ENCODE data around the gene SLC35F3.
"Not testable (repeated sequence)": the region's sequence is repeated elsewhere in the genome, so short reads cannot be mapped to it uniquely, and the experiment has no call there.

The SLC35F3 gene

DNA sequence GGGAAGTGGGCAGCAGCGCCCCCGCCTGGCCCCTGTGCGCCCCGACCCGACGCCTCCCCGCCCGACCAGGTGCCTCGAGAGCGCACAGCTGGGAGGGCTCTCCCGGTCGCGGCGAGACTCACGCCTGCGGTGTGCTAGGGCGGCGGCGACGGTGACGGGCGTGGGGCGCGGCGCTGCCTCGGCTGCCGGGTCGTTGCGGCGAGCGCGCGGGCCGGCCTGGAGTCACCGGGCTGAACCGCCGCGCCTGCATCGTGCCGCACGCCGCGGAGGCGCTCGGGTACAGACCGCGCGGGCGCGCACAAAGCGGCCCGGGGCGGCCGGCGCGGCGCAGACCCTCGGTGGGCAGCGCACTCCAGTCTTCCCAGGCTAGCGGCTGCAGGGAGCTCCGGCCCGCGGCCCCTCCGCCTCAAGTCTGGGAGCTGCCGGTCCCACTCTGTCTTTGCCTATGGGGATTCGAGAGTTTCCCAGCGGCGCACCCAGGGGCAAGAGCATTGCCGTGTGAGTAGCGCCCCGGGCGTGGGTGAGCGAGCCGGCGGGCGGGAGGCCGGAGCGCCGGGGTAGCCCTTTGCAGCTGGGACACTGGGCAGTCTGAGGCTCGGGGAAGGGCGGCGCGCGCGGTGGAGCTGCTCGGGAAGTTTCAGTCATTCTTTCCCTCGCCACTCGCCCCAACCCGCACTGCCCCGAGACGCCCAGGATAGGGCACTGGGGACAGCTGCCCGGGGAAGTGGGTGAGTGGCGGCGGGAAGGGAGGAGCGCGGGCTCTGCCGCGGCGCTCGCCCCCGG, at the start of gene SLC35F3:
SLC35F3 (plus strand) TSS at position 44 of the 783 bp plus-strand sequence.
- peak; percentile 75 for DNase-seq

DNA sequence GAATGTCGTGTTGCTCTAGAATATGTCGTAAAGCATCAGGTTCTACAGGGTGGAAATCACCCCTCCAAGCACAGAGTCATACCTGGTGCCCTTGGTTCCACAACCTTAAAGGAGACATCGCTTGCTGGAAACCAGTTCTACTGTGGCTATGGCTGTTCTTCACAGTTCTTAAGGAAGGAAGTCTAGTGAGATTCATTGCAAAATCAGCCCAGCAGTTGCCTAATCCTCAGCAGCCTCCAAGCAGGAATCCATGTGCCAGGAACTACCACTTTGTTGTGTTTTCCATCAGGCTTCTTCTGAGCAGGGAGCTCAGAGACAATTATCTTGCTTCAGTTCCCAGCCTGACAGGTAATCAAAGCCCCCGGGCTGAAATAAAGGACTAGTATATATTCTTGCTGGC, 45.0 kb upstream of the SLC35F3 start:
- DNase-seq, result no peak

DNA sequence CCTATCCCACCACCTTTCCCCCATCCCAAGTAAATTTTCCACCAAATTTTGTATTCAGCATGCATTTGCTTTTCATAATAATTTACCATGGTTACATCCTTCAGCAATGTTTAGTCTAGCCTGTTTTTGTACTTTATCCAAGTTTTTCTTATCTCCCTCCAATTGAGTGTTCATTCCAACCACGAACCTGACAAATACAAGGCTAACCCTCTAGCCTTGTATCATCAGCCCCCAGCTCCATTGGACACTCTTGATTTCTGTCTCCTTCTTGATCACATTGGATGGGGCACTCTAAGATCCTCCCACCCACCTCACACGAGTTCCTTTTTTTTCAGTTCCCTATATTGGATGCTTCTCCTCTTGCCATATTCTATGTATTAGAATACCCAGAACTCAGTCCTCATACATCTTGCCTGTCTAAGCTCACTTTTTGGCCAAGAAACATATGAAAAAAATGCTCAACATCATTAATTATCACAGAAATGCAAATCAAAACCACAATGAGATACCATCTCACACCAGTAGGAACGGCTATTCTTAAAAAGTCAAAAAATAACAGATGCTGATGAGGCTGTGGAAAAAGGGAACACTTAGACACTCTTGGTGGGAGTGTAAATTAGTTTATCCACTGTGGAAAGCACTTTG, 40.5 kb upstream of the SLC35F3 start:
- no peak for DNase-seq

DNA sequence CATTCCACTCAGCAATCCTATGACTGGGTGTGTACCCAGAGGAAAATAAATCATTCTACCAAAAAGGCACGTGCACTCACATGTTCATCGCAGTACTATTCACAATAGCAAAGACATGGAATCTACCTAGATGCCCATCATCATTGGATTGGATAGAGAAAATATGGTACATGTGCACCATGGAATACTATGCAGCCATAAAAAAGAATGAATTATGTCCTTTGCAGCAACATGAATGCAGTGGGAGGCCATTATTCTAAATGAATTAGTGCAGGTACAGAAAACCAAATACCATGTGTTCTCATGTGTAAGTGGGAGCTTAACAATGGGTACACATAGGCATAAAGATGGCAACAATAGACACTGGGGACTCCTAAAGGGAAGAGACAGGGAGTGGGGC, 39.9 kb upstream of the SLC35F3 start:
- DNase-seq, result no peak

DNA sequence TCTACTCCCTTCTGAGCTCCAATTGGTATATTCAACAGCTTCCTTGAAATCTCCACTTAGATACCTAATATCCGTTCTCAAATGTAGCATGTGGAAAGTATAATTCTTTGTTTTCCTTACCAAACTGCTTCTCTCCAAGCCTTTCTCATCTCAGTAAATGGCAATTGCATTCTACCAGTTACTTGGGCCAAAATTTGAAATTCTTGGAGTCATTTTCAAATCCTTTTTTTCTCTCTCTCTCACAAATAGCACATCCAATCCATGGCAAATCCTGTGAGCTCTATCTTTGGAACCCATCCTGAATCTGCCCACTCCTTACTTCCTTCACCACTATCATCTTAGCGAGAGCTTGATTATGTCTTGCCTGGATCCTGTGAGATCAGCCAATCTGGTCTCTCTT, 39.3 kb upstream of the SLC35F3 start:
- DNase-seq, result no peak

DNA sequence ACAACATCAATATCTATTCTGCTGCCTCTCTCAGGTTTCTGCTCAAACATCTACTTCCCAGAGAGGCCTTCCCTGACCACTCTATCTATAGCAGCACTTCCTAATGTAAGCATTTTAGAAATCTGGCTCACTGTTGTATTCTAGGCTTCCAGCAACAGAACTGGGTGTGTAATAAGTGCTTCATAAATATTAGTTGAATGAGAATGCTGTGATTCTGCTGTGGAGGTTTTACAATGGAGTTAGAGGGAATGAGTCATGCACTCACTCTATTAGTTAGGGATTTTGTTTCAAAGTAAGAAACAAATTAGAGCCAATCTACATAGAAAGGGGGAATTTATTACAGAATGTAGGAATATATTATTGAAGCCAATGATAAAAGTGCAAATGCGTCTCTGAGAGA, 38.6 kb upstream of the SLC35F3 start:
- no peak for DNase-seq

DNA sequence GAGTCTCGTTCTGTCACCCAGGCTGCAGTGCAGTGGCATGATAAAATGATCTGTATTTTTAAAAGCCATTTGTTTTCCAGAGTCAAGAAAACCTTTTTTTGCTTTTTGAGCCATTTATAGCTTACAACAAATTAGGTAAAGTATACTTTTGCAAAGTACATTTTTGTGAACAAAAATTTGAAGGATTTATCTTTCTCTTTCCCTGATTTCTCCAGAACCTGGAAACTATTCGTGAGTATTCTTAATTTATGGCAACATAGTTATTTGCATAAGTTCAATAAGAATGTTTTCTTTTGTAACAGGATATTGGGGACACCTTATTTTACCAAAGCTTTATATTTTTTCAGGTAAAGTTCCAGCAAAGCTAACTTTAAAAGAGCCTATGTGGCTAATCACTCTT, 37.4 kb upstream of the SLC35F3 start:
- DNase-seq, result no peak

DNA sequence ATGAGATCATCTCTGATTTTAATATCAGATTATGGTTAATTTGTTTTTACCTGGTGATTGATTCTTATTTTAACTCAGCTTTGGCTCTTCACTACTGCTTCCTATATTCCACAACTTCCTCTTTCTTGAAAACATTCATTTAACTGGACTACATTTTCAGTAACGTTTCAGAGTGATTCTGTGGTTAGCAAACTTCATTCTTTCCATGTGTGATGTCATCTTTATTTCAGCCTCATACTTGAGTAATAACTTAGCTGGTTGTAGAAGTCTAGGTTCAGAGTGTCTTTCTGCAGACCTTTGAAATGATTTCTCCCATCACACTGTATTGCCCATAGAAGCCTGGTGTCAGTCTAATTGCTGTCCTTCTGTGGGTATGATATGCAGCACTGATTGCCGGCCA, 36.0 kb upstream of the SLC35F3 start:
- DNase-seq, result no peak

DNA sequence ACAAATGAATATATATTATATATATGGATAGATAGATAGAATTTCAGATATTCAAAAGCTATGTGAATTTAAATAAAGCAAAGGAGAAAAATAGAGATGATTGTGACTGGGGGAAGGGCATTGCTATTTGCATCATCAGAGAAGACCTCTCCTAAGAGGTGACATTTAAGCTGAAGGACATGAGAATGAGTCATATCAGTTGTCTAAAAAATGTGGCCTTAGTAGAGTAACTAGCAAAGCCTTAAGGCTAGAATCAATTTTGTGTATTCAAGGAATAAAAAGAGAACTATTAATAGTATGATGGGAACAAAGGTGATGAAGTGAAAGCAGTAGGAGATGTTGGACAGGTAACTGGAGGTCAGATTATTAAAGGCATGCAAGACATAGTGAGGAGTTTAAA, 34.8 kb upstream of the SLC35F3 start:
- DNase-seq, result no peak

DNA sequence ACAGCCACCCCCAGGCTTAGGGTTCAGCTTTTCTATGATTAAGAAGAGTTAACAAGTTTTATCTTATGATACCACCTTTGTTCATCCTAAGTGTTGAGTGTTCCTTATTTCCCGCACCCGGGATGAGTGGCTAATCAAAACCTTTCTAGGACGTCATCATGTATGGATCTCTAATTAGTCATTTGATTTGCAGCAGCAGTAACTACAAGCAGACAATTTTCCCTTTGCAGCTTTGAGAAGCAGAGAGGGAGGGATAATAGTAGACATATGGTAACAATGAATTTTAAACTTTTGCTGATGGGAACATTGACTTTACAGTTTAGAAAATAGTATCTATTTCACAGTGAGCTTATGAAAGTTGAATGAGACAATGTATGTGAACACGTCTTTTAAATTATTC, 30.8 kb upstream of the SLC35F3 start:
- no peak for DNase-seq

DNA sequence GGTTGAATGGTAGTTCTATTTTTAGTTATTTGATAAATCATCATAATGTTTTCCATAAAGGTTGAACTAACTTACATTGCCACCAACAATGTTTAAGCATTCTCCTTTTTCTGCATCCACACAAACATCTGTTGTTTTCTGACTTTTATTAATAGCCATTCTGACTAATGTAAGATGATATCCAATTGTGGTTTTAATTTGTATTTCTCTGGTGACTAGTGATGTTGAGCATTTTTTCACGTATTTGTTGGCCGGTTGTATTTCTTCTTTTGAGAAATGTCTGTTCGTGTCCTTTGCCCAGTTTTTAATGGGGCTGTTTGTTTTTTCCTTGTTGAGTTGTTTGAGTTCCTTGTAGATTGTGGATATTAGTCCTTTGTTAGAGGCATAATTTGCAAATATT, 24.6 kb upstream of the SLC35F3 start:
- DNase-seq, result peak; percentile 17

DNA sequence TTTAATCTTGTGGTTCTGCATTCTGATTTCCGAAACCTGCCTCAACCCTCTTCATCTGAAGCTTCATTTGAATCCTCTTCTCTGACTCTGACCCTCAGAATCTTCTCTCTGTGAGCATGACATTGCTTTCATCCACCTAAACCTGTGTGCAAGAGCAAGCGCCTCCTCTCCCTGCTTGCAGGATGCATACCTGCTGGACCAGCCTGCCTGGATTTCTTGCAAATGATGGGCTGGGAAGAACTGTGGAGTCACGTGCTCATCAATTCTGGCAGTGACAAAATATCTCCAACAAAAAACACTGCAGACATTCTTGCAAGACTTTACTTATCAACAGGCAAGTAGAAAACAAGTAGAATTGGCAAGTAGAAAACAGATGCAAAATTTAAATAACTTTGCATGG, 20.8 kb upstream of the SLC35F3 start:
- no peak for DNase-seq

DNA sequence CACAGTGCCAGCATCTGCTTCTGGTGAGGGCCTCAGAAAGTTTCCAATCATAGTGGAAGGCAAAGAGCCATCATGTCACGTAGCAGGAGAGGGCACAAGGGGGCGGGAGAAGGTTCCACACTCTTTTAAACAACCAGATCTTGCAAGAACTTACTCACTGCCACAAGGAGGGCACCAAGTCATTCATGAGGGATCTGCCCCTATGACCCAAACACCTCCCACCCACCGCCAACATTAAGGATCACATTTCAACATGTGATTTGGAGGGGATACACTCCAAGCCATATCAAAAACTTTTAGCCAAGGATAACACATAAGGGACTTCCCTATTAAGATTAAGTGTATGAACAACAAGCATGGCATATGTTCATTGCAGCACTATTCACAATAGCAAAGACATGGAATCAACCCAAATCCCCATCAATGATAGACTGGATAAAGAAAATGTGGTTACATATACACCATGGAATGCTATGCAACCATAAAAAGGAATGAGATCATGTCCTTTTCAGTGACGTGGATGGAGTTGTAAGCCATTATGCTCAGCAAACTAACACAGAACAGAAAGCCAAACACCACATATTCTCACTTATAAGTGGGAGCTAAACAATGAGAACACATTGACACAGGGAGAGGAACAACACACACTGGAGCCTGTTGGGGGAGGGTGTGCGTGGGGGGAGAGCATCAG, 19.9 kb upstream of the SLC35F3 start:
- no peak for DNase-seq

DNA sequence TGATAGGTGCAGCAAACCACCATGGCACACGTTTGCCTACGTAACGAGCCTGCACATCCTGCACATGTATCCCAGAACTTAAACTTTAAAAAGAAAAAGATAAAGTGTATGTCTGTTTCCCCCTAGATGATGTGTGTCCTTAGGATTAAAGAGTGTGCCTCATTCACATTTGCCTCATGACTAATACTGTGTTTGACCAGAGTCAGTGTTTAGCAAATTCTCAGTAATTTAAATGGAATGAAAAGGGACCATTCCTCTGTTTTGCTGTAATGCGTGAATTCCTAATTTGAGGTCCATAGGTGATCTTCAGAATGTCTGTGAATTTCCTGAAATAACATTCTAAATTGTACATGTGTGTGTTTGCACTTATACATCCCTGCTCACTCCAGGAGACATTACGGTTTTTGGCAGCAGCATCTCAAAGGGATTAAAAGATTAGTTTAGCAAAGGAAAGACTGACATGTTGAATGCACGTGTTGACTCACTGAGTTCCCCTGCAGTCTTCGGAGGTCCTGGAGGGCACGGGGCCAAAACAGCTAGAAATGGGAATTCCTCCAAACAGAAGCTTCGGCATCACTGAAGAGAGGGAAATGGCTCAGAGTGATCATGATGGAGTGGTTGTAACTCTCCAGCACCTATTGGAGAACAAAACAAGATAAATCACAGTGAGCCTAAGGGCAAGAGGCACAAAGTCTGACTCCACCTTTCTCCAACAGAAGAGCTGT, 19.1 kb upstream of the SLC35F3 start:
- no peak for DNase-seq

DNA sequence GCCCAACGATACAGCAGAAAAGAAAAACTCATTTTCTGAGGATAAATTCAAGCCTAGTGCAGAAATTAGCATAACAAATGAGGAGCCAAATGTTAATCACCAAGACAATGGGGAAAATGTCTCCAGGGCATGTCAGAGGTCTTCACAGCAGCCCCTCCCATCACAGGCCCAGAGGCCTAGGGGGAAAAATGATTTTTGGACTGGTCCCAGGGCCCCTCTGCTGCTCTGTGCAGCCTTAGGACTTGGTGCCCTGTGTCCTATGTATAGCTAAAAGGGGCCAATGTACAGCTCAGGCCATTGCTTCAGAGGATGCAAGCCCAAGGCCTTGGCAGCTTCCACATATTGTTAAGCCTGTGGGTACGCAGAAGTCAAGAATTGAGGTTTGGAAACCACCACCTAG, 13.3 kb upstream of the SLC35F3 start:
- DNase-seq, result not testable (repeated sequence)

DNA sequence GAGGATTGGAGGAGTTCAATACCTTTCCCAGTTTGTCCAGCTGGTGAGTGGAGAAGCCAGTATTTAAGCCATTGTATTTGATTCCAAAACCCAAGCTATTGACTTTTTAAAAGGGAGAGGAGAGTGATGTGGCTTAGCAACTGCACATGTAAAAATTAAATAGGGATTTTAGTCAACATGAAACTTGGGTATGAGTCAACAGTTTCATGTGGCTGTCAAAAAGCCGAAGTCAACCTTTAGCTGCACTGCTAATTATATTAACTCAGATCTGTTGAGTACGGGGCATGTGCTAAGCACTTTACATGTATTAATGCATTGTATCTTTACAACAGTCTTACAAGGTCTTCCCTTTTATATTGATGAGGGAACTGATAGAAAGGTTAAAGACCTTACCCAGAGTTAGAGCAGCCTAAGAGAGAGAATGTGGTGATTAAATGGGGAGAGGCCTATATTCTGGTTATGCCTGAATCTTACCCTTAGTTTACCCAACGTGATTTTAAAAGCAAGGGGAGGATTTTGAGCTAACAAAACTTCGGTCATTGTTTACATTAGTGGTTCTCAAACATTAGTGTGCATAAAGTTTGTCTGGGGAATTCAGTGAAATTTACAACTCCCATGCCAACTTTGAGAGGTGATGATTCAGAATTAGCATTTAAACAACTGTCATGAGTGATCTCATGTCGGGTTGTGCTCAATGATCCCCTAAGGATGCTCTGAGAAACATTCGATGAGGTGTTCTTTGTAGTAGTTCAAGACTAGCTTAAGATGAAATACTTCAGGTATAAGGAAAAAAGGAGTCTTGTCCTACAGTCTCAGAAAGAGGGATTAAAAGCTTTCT, 6.9 kb upstream of the SLC35F3 start:
- no peak for DNase-seq

DNA sequence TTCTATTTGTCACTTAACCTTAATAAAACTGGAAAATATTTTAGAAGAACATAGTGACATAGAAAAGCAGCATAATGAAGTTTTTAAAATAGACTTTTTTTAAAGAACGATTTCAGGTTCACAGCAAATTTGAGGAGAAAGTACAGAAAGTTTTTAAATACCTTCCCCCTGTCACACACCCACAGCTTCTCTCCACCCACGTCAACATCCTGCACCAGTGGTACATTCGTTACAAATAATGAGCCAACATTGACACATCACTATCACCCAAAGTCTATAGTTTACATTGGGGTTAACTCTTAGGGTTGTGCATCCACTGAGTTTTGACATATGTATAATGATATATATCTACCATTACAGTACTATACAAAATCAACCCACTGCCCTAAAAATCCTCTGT, 3.0 kb upstream of the SLC35F3 start:
- DNase-seq, result no peak

DNA sequence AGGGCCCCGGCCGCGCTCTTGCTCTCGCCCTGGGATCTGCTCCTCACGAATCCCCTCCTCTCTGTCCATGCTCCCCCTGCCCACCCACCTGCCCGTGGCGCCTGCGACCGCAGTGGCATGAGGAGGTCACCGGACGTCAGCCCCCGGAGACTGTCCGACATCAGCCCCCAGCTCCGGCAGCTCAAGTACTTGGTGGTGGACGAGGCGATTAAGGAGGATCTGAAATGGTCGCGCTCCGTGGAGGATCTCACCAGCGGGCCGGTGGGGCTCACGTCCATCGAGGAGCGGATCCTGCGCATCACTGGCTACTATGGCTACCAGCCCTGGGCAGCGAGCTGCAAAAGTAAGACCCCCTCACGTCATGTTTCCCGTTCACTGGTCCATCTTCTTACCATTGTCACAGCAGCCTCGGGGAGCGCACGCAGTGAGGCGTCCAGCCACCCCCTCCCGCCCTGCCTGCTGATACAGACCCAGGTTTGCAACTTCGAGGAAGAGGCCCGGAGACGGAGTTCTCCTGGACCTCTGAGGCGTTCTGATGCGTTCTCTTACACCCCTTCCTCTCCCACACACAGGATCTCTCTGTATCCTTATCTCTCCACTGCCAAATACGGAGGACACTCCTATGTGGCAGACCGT, 1.1 kb downstream of the SLC35F3 start:
- DNase-seq, result no peak

DNA sequence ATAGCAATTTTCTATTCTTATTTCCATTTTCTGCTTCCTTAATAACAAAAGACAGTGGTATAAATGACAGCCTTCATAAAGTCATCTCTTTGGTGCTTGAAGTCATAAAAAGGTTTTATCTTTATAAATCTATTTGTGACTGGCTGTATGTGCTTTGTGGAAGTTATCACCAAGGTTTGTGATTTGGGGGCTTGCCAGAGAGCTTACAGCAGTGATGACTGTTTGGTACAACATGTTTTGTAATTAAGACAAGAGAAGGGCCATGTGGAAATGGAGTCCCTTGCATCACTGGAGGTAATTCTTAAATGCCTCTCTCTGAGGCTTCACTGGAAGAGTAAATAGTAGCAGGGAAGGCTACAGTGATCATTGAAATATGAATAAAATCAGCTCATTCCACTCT, 2.7 kb downstream of the SLC35F3 start:
- no peak for DNase-seq

DNA sequence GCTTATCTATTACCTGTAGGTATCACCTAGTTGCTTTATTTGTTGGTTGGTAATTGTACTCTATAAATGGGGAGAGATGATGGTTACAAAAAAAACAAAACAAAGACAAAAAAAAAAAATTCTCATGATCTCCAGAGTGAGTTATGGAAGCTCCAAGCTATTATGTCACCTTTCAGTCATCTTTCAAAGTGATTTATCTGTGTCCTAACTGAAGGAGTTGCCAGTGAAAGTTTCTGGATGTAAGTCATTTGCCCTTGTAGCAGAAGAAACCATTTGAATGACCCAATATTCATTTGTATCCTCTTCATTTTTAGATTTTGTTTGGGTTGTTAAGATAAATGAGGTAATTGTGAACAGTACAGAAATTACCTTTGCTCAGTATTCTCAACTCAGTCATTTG, 3.6 kb downstream of the SLC35F3 start:
- no peak for DNase-seq

DNA sequence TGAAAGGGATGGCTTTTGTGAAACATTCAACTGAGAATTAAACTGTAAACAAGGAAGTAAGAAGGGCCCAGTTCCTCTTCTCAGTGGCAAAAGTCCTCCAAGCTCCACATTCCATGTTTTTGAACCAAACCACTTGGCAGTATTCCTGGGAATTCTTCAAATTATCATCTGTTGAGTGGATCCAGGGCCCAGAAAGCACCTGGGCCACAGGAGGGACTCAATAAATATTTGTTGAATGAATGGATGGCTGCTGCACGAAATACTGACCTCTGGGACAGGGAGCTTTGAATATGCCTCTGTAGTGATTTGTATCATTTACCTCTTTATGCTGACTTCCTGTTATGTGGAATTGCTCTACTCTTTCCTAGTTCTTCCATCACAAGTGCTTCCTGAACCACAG, 4.7 kb downstream of the SLC35F3 start:
- no peak for DNase-seq

DNA sequence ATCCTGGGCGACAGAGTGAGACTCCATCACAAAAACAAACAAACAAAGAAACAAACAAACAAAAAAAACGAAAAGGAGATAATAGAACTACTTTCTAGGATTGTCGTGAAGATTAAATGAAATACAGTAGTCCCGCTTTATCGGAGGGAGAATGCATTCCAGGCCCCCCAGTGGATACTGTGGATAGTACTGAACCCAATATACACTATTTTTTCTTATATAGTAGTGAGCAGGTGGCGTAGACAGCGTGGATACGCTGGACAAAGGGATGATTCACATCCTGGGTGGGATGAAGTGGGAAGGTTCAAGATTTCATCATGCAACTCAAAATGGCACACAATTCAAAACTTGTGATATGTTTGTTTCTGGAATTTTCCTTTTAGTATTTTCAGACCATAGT, 8.0 kb downstream of the SLC35F3 start:
- DNase-seq, result no peak

Data from NCI-H2171 treated with DMSO at 0.1 percent for 48 hours (cell line).